Aorta (tissue), 5 donors: ENCODE results near the gene BTBD18. TPM values are rescaled to one million over a fixed set of nuclear protein-coding genes. Genes with fewer than 3 reads are reported as not detected.

Source experiments
- ATAC-seq: fragments of 200-7000 bp; cut with Tn5 transposase; one replicate; pipeline ENCODE4 v1.9.1; 2022; ENCODE audit warnings: moderate library complexity; ENCODE audit not compliant: low FRiP score
- DNase-seq, 2 donors: peaks; one replicate each; pipeline ENCODE4 v3.0.0-alpha.2; 2020
- H3K27ac ChIP-seq, 2 donors: one replicate each; pipeline ENCODE4 v1.5.1; 2013; ENCODE audit warnings: low read length in 2 of 2, mild to moderate bottlenecking in 2 of 2, moderate library complexity in 2 of 2, control low read depth in 1 of 2, inconsistent platforms in 1 of 2, low read depth in 1 of 2
- H3K27me3 ChIP-seq, 2 donors: one replicate each; pipeline ENCODE4 v1.6.1; 2013; ENCODE audit warnings: control low read depth in 1 of 2, low read length in 1 of 2, mild to moderate bottlenecking in 1 of 2, moderate library complexity in 1 of 2; ENCODE audit not compliant: insufficient read depth in 2 of 2, control insufficient read depth in 1 of 2
- H3K36me3 ChIP-seq, 2 donors: one replicate each; pipeline ENCODE4 v1.6.1; 2013; ENCODE audit warnings: control low read depth in 1 of 2, low read length in 1 of 2, mild to moderate bottlenecking in 1 of 2; ENCODE audit not compliant: insufficient read depth in 2 of 2, control insufficient read depth in 1 of 2
- H3K4me1 ChIP-seq, 2 donors: one replicate each; pipeline ENCODE4 v1.6.1; 2013; ENCODE audit warnings: low read length in 2 of 2, control low read depth in 1 of 2, mild to moderate bottlenecking in 1 of 2, moderate library complexity in 1 of 2; ENCODE audit not compliant: insufficient read depth in 2 of 2, control insufficient read depth in 1 of 2
- H3K4me3 ChIP-seq, 2 donors: one replicate each; pipeline ENCODE4 v1.5.1; 2013; ENCODE audit warnings: low read length in 2 of 2, control low read depth in 1 of 2, mild to moderate bottlenecking in 1 of 2
- H3K9me3 ChIP-seq: one replicate; pipeline ENCODE4 v1.6.1; 2013; ENCODE audit warnings: mild to moderate bottlenecking, low read length; ENCODE audit not compliant: control insufficient read depth
- WGBS, 2 donors: extraction: QIAGEN DNeasy Blood & Tissue Kit; methylation state at CpG; one replicate each; pipeline ENCODE4 v1.1.7; 2013; 5-methylcytosine and 5-hydroxymethylcytosine counted together
- intact Hi-C, 2 donors: fragments of 100-400 bp; cut with DNase I; formaldehyde crosslinking; loops; one replicate each; pipeline versions ENCODE4 v1.14.2 to v1.15.0; 2022
- long read RNA-seq, 2 donors: library from polyadenylated mRNA; unstranded; transcript quantifications; one replicate each; pipeline ENCODE4 v2.0.0, GENCODE V29; 2020 to 2021
- polyA plus RNA-seq, 2 donors: library from polyadenylated mRNA; stranded (reverse); fragments of 200-250 nt; gene quantifications; one replicate each; pipeline ENCODE4 v1.2.3, GENCODE V29; 2013
- total RNA-seq, 2 donors: library from RNA; stranded (reverse); fragmentation: NEBNext Ultra II Directional; extraction: Animal tissue kit (Norgen Biotek cat#: 25700); gene quantifications; one replicate each; pipeline ENCODE4 v1.2.1, GENCODE V29; 2021
- donor health status: healthy with polysubstance abuse.
- donor health status: Bipolar disorder and iron deficiency.
- donor health status: DM: no; HTN: no; CAD: no.
- donor health status: DM: no; HTN: no; CAD: no.
- donor health status: DM: yes; HTN: yes; CAD: no.

The BTBD18 gene
- total RNA-seq (not detected), polyA plus RNA-seq (under 1 TPM in 1 of 2 donors, not detected in 1; 0.05 TPM)
- long read RNA-seq, donor 1, partial matches to known transcripts = 0 of 1 reads
- long read RNA-seq, donor 1, other reads (novel, unspliced or antisense) = 1 of 1 reads
- long read RNA-seq, donor 2, partial matches to known transcripts = 0 of 1 reads
- long read RNA-seq, donor 2, other reads (novel, unspliced or antisense) = 1 of 1 reads

GRCh38 chr11:57751676-57752253 is at the start of gene BTBD18:
Gene BTBD18, minus strand, starts transcription at chr11:57751819. Its CDS starts 631 bp downstream, at chr11:57751188.
- Histone ChIP-seq H3K36me3 (no peaks in the 10 kb centered on the region), H3K4me3 (no peak within 1 kb of the TSS), H3K27ac (no peak within 1 kb of the TSS), H3K9me3 (no peaks in the 10 kb centered on the region), H3K27me3 (no peaks in the 10 kb centered on the region), H3K4me1 (no peaks in the 10 kb centered on the region)
- DNase-seq (no peak), ATAC-seq (peak; percentile 63)
- intact Hi-C loops = no loop called here
- WGBS, 2 donors = 52 to 56% methylated on average over 10 of the region's 10 CpGs

GRCh38 chr11:57801183-57801485 is 49.5 kb upstream of the BTBD18 start:
- H3K27me3 ChIP-seq = no peaks in the 10 kb centered on the region
- ATAC-seq = no peak
- no peak for DNase-seq
- peaks cover 12 to 25% of the 10 kb centered on the region in 2 donors for H3K36me3 ChIP-seq
- H3K4me1 ChIP-seq = no peaks in the 10 kb centered on the region
- no peak overlapping the region for H3K4me3 ChIP-seq
- intact Hi-C loops = loop anchor here in 1 of 2 donors (10.0 kb wide), 1 partner anchor 86 kb away; the partner anchor contains the start of genes MED19 and TMX2
- no peak overlapping the region for H3K27ac ChIP-seq
- H3K9me3 ChIP-seq = no peaks in the 10 kb centered on the region

GRCh38 chr11:57800444-57801182 is 49.0 kb upstream of the BTBD18 start:
- Histone ChIP-seq H3K9me3 (no peaks in the 10 kb centered on the region), H3K36me3 (peaks cover 10 to 26% of the 10 kb centered on the region in 2 donors), H3K4me3 (no peak overlapping the region), H3K27me3 (no peaks in the 10 kb centered on the region), H3K4me1 (no peaks in the 10 kb centered on the region), H3K27ac (peak overlapping the region in 1 of 2 donors; percentile 8)
- DNase-seq (no peak), ATAC-seq (peak; percentile 86)
- 56 to 59% methylated on average over 4 of the region's 4 CpGs for WGBS, 2 donors
- intact Hi-C loops = loop anchor here in 1 of 2 donors (10.0 kb wide), 1 partner anchor 86 kb away; the partner anchor contains the start of genes MED19 and TMX2

- no peak overlapping the region for H3K4me3 ChIP-seq
- no peaks in the 10 kb centered on the region for H3K4me1 ChIP-seq
- no peaks in the 10 kb centered on the region for H3K9me3 ChIP-seq
- peak; percentile 40 for ATAC-seq
- no peak for DNase-seq
- H3K27ac ChIP-seq = peak overlapping the region in 1 of 2 donors; percentile 64
- intact Hi-C loops = loop anchor here (2.0 to 5.0 kb wide), 2 partner anchors 37 to 56 kb away; partner anchors contain the start of gene CTNND1 (in 2 of the 2)
- WGBS, 2 donors = 0 to 5% methylated on average over 1 of the region's 1 CpG
- no peaks in the 10 kb centered on the region for H3K27me3 ChIP-seq
- H3K36me3 ChIP-seq = peaks cover 8 to 19% of the 10 kb centered on the region in 2 donors
Observed at GRCh38 chr11:57798905-57799559, 47.4 kb upstream of the BTBD18 start.

- intact Hi-C loops = no loop called here
- H3K27me3 ChIP-seq = no peaks in the 10 kb centered on the region
- WGBS, 2 donors = 65 to 70% methylated on average over 8 of the region's 8 CpGs
- no peak overlapping the region for H3K4me3 ChIP-seq
- no peaks in the 10 kb centered on the region for H3K9me3 ChIP-seq
- ATAC-seq (no peak), DNase-seq (no peak)
- H3K36me3 ChIP-seq = peaks cover 3 to 12% of the 10 kb centered on the region in 2 donors
- H3K27ac ChIP-seq = no peak overlapping the region
- H3K4me1 ChIP-seq = peaks cover 1 to 5% of the 10 kb centered on the region in 2 donors
Observed at GRCh38 chr11:57793351-57794115, 41.9 kb upstream of the BTBD18 start.

- Histone ChIP-seq H3K27ac (no peak overlapping the region), H3K9me3 (no peaks in the 10 kb centered on the region), H3K36me3 (peaks cover 3 to 12% of the 10 kb centered on the region in 2 donors), H3K4me3 (no peak overlapping the region), H3K4me1 (peaks cover 1 to 6% of the 10 kb centered on the region in 2 donors), H3K27me3 (no peaks in the 10 kb centered on the region)
- DNase-seq = no peak
- peak; percentile 40 for ATAC-seq
- intact Hi-C loops = no loop called here
Observed at GRCh38 chr11:57792870-57793269, 41.3 kb upstream of the BTBD18 start.

- intact Hi-C loops = no loop called here
- H3K27ac ChIP-seq = no peak overlapping the region
- peaks cover 1 to 8% of the 10 kb centered on the region in 2 donors for H3K4me1 ChIP-seq
Observed at GRCh38 chr11:57792060-57792541, 40.5 kb upstream of the BTBD18 start.

More at GRCh38 chr11:57792060-57792541, 40.5 kb upstream of the BTBD18 start:
- Histone ChIP-seq H3K9me3 (no peaks in the 10 kb centered on the region), H3K36me3 (peaks cover 3 to 12% of the 10 kb centered on the region in 2 donors), H3K27me3 (no peaks in the 10 kb centered on the region), H3K4me3 (no peak overlapping the region)
- peak; percentile 87 to 91 for DNase-seq
- ATAC-seq = peak; percentile 79
- WGBS, 2 donors = 88 to 93% methylated on average over 7 of the region's 7 CpGs
